Activated T-helper 9 cell treated with anti-CD3 and anti-CD28 coated beads, Interleukin-2, amount 50 U/mL, for 16 hours (primary cell): ENCODE results near the gene CLCN5.

Source experiments
- DNase-seq: peaks from one replicate; pipeline ENCODE4 v3.0.0-alpha.2; 2020; ENCODE audit warnings: low read depth

Gene CLCN5

DNA sequence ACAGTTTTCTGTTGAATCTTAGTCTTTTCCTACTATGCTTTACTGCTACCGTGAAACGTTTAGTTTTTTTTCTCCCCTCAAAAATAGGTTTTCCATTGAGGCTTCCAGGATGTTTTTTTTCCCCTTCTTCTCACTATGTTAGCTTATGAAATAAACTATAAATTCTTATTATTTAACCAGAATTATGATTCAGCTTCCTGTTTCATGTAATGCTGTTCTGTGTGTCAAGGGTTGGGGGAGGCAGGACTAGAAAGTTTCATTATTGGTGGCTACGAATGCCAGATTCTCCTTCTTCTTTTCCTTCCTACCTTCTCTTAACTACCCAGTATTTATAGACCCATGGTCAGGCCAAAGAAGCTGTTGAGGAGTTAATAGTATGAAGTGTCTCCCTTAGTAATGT is 11.8 kb downstream of the CLCN5 start:
- no peak for DNase-seq

- no peak for DNase-seq
Measured at GRCh38 chrX:49934729-49935128, 12.3 kb downstream of the CLCN5 start.

GRCh38 chrX:49947781-49948180 is 25.4 kb downstream of the CLCN5 start:
- DNase-seq: no peak

GRCh38 chrX:49949961-49950360 is 27.6 kb downstream of the CLCN5 start:
- DNase-seq: no peak

GRCh38 chrX:49951524-49952193 is 29.3 kb downstream of the CLCN5 start:
- DNase-seq: no peak

GRCh38 chrX:49956313-49956712 is 33.9 kb downstream of the CLCN5 start:
- no peak for DNase-seq

- no peak for DNase-seq
Measured at GRCh38 chrX:49958727-49959485, 36.5 kb downstream of the CLCN5 start.

DNA sequence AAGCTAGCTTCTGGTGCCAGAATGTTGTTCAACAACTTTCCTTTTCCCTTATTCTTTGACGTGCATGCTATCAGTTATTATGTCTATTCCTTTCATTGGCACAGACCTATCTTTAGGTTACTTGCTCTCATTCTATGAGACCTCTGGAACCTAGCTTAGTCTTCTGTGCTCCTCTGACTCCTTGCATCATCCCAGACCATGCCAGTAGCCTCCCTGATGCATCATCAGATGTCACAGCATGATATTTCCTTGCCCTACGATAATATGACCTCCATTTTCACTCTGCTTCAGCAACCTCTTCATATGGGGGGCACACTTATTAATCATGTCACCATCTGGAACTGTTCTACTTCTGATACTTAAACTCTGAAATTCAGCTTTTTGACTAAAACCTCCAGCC is 37.2 kb downstream of the CLCN5 start:
- no peak for DNase-seq

DNA sequence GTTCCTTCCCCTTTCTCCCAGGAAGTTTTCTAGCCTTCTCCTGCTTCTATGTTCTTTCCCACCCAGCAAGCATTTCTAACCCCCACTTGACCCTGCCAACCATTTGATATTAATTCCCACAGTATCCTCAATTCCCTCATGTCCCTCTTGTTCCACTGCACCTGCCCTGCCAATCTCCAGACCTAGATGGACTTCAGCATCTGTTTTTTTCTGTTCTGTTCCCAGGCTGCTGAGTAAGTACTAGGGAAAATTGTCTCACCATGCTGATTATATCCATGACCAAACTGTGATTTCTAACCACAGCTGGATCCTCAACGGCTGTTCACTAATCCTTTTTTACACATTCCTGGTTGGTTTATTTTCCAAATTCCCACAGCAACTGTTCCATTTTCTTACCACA is 37.7 kb downstream of the CLCN5 start:
- no peak for DNase-seq

GRCh38 chrX:49970674-49971073 is 48.3 kb downstream of the CLCN5 start:
- DNase-seq: no peak

- DNase-seq: no peak
Measured at GRCh38 chrX:49972328-49972860, 50.0 kb downstream of the CLCN5 start.

DNA sequence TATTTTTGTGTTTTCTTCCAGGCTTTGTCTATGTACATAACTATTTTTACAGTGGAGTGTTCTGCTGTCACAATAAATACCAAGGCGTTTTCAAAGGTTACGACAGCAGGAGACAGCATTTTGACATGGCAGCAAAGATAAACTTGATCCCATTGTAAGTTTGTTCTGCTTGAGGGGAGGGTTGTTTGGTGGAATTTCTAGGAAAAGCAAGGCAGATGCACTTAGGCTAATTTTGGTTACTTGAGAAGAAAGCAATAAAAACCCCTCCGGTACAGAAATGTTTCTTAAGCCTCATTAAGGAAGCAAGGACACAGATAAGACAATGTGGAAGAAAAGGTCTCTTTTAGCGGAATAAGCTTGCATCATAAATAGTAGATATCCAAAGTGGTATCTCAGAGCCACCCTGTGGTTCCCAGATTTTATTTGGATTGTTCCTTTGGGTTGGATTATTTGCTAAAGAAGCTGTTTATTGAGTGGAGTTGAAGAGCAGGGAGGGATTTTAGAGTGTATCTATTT is 54.3 kb downstream of the CLCN5 start:
- DNase-seq: no peak

DNA sequence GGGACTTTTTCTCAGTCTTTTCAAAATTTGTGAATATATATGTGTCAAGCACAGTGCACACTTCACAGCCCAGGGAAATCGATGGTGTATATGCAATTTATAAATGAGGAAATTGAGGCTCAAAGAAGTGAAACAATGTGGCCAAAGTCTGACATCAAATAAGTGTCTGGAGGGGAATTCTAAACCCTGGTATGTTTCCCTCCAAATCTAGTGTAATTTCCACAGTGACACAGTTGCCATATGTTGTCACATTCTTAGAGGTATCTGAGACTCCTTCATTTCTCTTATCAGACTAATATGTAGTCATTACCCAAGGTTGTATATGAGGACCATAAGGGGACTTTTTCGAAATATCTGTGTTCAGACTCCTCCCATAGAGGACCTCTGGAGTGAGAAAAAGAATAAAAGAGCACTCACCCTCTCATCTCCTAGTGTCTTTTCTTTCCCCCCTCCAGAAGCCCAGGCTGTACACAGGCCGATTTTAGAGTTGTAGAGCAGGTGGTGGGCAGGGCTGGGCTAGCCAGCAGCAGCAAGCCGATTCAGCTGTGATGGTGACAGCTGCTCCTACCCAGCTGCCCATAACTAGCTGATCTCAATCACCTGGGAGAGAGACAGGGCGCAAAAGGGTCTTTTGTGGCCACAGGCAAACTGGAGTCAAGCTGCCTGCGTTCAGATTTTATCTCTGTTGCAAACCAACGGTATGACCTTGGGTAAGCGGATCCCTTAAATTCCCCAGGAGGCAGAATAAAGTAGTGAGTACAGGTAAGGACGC is 55.1 kb downstream of the CLCN5 start:
- DNase-seq: no peak

DNA sequence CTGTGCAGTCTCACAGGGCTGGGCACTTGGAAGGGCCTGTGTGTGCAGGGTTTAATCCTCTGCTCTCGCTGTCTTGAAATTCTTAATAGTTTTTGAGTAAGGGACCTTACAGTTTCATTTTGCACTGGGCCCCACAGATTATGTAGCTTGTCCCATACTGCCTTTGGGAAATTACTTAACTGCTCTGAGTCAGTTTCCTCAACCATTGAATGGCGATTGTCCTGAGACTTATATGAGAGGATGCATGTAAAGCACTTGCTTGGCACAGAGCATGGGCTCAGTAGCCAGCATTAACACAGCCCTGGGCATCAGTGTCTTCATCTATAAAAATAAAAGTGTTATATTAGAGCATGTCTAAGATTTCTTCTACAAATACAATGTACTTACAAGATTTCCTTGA is 55.8 kb downstream of the CLCN5 start:
- DNase-seq: no peak

DNA sequence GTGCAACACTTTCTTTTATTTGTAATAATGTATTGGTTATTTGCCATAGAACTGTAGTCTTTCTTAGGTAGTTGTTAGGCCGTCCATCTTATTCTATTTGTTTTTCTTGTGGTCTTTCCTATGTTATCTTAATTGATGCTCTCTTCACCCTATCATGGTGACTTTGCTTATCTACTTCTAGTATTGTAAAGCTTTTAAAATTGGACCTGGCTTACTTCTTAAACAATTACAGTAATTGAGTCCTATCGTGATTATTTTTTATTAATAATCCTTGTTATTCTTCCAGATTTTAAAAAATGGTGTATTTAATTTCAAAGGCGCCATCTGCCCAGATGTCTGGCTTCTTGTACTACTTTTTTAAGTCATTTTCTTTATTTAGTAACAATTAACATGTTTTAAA is 63.7 kb downstream of the CLCN5 start:
- DNase-seq: no peak

DNA sequence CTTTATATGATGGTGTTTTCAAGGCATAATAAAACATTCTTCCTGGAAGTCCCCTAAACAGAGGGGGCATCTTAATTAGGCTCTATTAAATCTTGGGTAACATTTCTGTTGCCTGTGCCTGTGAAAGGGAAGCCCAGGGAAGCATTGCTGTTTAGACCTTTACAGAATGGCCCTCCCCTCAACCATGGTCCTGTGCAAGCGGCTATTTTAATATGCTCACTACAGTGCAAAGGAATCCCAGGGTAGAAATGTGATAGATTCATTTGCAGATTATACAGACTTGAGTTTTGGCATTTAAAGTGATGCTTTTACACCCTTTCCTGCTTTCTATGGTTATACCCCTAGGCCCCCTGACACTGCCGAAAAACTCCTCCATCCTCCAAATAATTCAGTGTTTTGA is 65.3 kb downstream of the CLCN5 start:
- no peak for DNase-seq

GRCh38 chrX:49988143-49988542 is 65.7 kb downstream of the CLCN5 start:
- no peak for DNase-seq

- DNase-seq: no peak
Measured at GRCh38 chrX:49991758-49992157, 69.4 kb downstream of the CLCN5 start.

DNA sequence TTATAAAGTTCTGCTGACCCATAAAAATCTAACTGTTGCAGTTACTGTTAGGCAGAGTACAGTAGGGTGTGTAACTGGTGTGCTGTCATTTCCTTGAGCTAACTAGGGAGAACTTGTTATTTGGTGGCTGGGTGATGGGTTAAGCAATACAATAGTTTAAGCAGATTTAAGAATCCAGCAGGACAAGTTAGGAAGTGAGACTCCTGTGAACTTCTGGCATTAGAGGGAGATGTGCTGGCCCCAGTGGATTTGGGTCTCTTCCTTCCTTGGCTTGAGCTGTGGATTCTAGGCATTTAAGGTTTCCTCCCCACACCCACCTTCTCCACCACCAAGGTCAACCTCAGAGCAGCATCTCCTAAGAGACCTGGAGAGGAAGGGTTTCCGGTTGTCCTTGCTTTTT is 70.5 kb downstream of the CLCN5 start:
- DNase-seq: no peak

DNA sequence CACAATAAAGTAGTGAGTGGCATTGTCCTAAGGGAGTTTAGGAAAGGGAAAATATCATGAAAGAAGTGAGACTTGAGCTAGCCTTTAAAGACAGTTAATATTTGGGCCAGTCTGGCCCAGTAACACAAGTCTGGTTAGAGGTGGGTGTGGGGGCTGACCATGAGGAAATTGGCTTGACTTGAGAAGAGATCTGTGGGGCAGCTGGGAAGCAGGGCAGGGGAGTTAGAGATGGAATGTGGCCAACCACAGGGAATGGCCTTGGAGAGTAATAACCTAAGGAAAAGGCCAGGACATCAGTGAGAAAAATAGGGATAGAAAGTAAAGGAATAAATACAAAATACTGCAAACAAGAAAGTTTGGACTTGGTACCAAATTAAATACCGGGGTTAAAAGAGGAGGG is 71.3 kb downstream of the CLCN5 start:
- DNase-seq: no peak

DNA sequence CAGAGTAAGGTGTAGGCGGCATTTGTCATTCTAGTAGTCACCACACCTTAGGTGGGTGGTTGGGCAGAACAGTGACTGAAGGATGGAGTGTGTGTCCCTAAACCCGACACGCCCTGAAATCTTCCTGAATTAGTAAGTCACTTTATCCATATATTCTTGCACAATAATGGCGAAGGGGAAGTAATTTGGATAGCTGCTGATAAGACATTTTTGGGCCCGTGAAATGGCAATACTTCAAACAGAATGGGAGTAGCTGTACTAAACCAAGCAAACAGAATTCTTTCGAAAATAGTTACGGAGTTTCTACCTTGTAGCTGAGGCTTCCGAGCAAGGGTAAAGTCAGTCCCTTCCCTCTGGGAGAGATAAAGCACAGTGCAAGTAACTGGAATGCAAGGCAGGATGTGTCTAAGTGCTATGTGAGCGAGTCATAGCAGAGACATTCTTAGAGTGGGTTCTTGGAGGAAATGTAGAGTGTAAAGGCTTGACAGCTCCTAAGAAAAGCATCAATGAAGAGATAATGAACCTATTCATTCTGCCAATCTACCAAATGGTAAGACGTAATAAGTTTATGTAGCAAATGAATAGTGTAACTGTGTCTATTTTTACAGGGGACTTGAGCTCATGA is 72.8 kb downstream of the CLCN5 start:
- DNase-seq: no peak

- no peak for DNase-seq
Measured at GRCh38 chrX:49995795-49996455, 73.5 kb downstream of the CLCN5 start.
